HepG2 (cell line): ENCODE data around the gene BRCA1. TPM values are rescaled to one million over a fixed set of nuclear protein-coding genes. Genes with fewer than 3 reads are reported as not detected.
A peak's percentile ranks its signal among the peaks of the same experiment; 100 is the strongest.

Experiments used
- GPN1 ChIP-seq: sonication (generic); formaldehyde crosslinking; IDR thresholded peaks from 2 replicates; pipeline ENCODE4 v1.5.1; 2020; ENCODE audit warnings: missing genetic modification reagents, borderline replicate concordance
- HHEX ChIP-seq: IDR thresholded peaks from 2 replicates; pipeline ENCODE4 v1.6.1; 2016; ENCODE audit warnings: control low read depth
- MTF1 ChIP-seq: sonication (generic); formaldehyde crosslinking; IDR thresholded peaks from 2 replicates; pipeline ENCODE4 v1.5.0; 2020; ENCODE audit warnings: missing genetic modification reagents
- NFE2L2 ChIP-seq: fragments of 150-350 bp; IDR thresholded peaks from 2 replicates; pipeline ENCODE4 v1.6.1; 2014; ENCODE audit warnings: low read length
- NFYC ChIP-seq: IDR thresholded peaks from 2 replicates; pipeline ENCODE4 v1.6.1; 2016; ENCODE audit warnings: missing genetic modification reagents, missing compliant biosample characterization
- PCBP2 ChIP-seq: fragments of 200-400 bp; formaldehyde crosslinking; optimal IDR thresholded peaks from 2 replicates; pipeline ENCODE3; 2018; ENCODE audit warnings: low read length, low read depth; ENCODE audit not compliant: poor library complexity, severe bottlenecking
- SMAD9 ChIP-seq: sonication (generic); formaldehyde crosslinking; IDR thresholded peaks from 2 replicates; pipeline ENCODE4 v1.5.1; 2020; ENCODE audit warnings: mild to moderate bottlenecking, missing genetic modification reagents
- SOX6 ChIP-seq, 2 experiments: fragments of 450-650 bp in 1 of 2; sonication (generic) in 1 of 2; formaldehyde crosslinking in 1 of 2; IDR thresholded peaks; 2 replicates each; pipeline versions ENCODE4 v1.4.0 to v1.6.1; 2017 to 2020; ENCODE audit warnings: antibody characterized with exemption in 1 of 2, mild to moderate bottlenecking in 1 of 2, missing genetic modification reagents in 1 of 2
- SP1 ChIP-seq, 2 experiments: fragments of 450-650 bp in 1 of 2; sonication (generic) in 1 of 2; formaldehyde crosslinking in 1 of 2; IDR thresholded peaks; 2 replicates each; pipeline versions ENCODE4 v1.4.0 to v1.6.1; 2016 to 2020; ENCODE audit warnings: missing genetic modification reagents in 1 of 2
- SRSF4 ChIP-seq: fragments of 200-400 bp; formaldehyde crosslinking; IDR thresholded peaks from one replicate; pipeline ENCODE4 v1.6.1; 2018; ENCODE audit warnings: mild to moderate bottlenecking, low read depth, low read length, moderate library complexity; ENCODE audit not compliant: poor library complexity, severe bottlenecking
- TARDBP ChIP-seq: sonication (generic); formaldehyde crosslinking; IDR thresholded peaks from 2 replicates; pipeline ENCODE4 v1.8.0; 2022; ENCODE audit warnings: mild to moderate bottlenecking, missing genetic modification reagents
- ZFP36 ChIP-seq: fragments of 150-350 bp; IDR thresholded peaks from 2 replicates; pipeline ENCODE4 v1.6.1; 2018; ENCODE audit warnings: borderline replicate concordance, low read length, low read depth; ENCODE audit not compliant: partially characterized antibody
- ZFP90 ChIP-seq: sonication (generic); formaldehyde crosslinking; IDR thresholded peaks from 2 replicates; pipeline ENCODE4 v1.8.0; 2022; ENCODE audit warnings: missing genetic modification reagents, mild to moderate bottlenecking, inconsistent platforms, borderline replicate concordance
- ZNF253 ChIP-seq: sonication (generic); formaldehyde crosslinking; IDR thresholded peaks from 2 replicates; pipeline ENCODE4 v1.8.0; 2022; ENCODE audit warnings: mild to moderate bottlenecking, missing genetic modification reagents, borderline replicate concordance
- ZNF598 ChIP-seq: sonication (generic); formaldehyde crosslinking; IDR thresholded peaks from 2 replicates; pipeline ENCODE4 v1.5.1; 2020; ENCODE audit warnings: mild to moderate bottlenecking, missing genetic modification reagents, borderline replicate concordance
- ZNF660 ChIP-seq: sonication (generic); formaldehyde crosslinking; IDR thresholded peaks from 2 replicates; pipeline ENCODE4 v1.5.1; 2020; ENCODE audit warnings: mild to moderate bottlenecking, low read depth, missing genetic modification reagents, borderline replicate concordance
- polyA plus RNA-seq, 8 experiments: library from polyadenylated mRNA; depleted of rRNA in 3 of 8; stranded (reverse) in 7 of 8; unstranded in 1 of 8; fragments of >200 nt; fragmentation: Illumina TruSeq in 4 of 8; extraction: Trizol in 4 of 8; gene quantifications; 2 replicates each; pipeline versions ENCODE4 v1.2.1 to v1.2.3, GENCODE V29; 2011 to 2016; ENCODE audit warnings: low read depth in 4 of 8, missing spikeins in 1 of 8, mixed read lengths in 1 of 8; ENCODE audit not compliant: insufficient read depth in 1 of 8
- total RNA-seq, 5 experiments: library from RNA; depleted of rRNA; stranded (reverse); fragments of >200 nt; fragmentation: Illumina TruSeq; extraction: Trizol; gene quantifications; 2 replicates each; pipeline ENCODE4 v1.2.3, GENCODE V29; 2016; ENCODE audit warnings: low read depth in 1 of 5
- TF ChIP-seq, protein P1 (sequence below): sonication (generic); formaldehyde crosslinking; IDR thresholded peaks from 2 replicates; pipeline ENCODE4 v1.8.1; 2023; ENCODE audit warnings: mild to moderate bottlenecking, inconsistent platforms, moderate library complexity, missing genetic modification reagents, borderline replicate concordance
- TF ChIP-seq, protein P2 (sequence below): sonication (generic); formaldehyde crosslinking; IDR thresholded peaks from 2 replicates; pipeline ENCODE4 v1.4.0; 2020; ENCODE audit warnings: mild to moderate bottlenecking, missing genetic modification reagents, borderline replicate concordance
- TF ChIP-seq, protein P3 (sequence below): sonication (generic); formaldehyde crosslinking; conservative IDR thresholded peaks from 2 replicates; pipeline ENCODE4 v1.4.0; 2020; ENCODE audit warnings: missing genetic modification reagents
- TF ChIP-seq, protein P4 (sequence below): sonication (generic); formaldehyde crosslinking; IDR thresholded peaks from 2 replicates; pipeline ENCODE4 v1.5.0; 2020; ENCODE audit warnings: mild to moderate bottlenecking, missing genetic modification reagents
- TF ChIP-seq, protein P5 (sequence below): sonication (generic); formaldehyde crosslinking; IDR thresholded peaks from 2 replicates; pipeline ENCODE4 v1.8.0; 2022; ENCODE audit warnings: missing genetic modification reagents, low read depth, mild to moderate bottlenecking, borderline replicate concordance

BRCA1 gene
- total and polyA plus RNA-seq, 2 of the 13 experiments (the other 11 are each of a cell fraction or from before 2014, with no cell fraction given) = 13.3 to 37.5 TPM

DNA sequence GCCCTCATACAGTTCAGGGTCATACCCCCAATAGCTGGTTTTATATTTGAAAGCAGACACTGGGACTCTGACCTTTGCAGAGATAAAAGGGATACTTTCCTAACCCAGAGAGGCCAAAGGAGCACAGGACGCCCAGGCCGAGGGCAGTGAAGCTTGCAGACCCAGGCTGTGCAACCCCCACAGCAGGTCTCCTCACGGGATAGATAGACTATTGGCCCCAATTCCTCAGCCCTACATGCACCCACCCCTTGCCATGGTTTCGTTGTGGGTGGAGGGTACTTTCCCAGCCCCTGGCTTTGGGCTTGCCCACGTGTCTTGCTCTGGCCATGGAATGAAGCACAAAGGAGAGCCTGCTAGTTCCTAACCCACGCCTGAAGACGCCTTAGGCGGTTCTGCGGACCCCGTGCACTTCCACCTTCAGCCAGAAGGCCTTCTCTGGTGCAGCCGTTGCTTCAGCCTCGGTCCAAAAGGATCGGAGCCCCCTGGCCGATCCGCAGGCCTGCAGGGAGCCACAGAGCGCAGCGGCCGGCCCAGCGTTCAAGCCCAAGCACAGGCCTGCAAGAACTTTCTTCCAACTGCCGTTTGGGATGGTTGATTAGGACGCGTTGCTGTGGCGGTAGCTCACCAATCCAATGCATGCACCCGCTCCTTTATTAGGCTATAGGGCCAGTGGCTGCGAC lies 9.8 kb upstream of the BRCA1 start (continued):
- TF ChIP-seq, protein P1, sequence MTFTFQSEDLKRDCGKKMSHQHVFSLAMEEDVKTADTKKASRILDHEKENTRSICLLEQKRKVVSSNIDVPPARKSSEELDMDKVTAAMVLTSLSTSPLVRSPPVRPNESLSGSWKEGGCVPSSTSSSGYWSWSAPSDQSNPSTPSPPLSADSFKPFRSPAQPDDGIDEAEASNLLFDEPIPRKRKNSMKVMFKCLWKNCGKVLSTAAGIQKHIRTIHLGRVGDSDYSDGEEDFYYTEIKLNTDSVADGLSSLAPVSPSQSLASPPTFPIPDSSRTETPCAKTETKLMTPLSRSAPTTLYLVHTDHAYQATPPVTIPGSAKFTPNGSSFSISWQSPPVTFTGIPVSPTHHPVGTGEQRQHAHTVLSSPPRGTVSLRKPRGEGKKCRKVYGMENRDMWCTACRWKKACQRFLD = no peak
- TF ChIP-seq ZFP36 = no peak
- TF ChIP-seq SOX6 (IDR thresholded peaks at IDR 0.05) = no peak
- peak; percentile 64 for TF ChIP-seq SOX6 (CRISPR knock-in tag; IDR thresholded peaks at IDR 0.05)
- TF ChIP-seq, protein P2, sequence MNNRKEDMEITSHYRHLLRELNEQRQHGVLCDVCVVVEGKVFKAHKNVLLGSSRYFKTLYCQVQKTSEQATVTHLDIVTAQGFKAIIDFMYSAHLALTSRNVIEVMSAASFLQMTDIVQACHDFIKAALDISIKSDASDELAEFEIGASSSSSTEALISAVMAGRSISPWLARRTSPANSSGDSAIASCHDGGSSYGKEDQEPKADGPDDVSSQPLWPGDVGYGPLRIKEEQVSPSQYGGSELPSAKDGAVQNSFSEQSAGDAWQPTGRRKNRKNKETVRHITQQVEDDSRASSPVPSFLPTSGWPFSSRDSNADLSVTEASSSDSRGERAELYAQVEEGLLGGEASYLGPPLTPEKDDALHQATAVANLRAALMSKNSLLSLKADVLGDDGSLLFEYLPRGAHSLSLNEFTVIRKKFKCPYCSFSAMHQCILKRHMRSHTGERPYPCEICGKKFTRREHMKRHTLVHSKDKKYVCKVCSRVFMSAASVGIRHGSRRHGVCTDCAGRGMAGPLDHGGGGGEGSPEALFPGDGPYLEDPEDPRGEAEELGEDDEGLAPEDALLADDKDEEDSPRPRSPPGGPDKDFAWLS (CRISPR knock-in tag) = no peak
- TF ChIP-seq NFYC (CRISPR knock-in tag) = no peak
- no peak for TF ChIP-seq NFE2L2
- TF ChIP-seq, protein P3, sequence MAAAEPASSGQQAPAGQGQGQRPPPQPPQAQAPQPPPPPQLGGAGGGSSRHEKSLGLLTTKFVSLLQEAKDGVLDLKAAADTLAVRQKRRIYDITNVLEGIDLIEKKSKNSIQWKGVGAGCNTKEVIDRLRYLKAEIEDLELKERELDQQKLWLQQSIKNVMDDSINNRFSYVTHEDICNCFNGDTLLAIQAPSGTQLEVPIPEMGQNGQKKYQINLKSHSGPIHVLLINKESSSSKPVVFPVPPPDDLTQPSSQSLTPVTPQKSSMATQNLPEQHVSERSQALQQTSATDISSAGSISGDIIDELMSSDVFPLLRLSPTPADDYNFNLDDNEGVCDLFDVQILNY (CRISPR knock-in tag) = no peak
- TF ChIP-seq GPN1 = no peak
- no peak; the same call in 1 of the 2 replicates for TF ChIP-seq HHEX
- no peak; the same call in 1 of the 2 replicates for TF ChIP-seq TARDBP (CRISPR knock-in tag)
- no peak for TF ChIP-seq PCBP2
- TF ChIP-seq ZNF253 (CRISPR knock-in tag) = no peak
- TF ChIP-seq, protein P4, sequence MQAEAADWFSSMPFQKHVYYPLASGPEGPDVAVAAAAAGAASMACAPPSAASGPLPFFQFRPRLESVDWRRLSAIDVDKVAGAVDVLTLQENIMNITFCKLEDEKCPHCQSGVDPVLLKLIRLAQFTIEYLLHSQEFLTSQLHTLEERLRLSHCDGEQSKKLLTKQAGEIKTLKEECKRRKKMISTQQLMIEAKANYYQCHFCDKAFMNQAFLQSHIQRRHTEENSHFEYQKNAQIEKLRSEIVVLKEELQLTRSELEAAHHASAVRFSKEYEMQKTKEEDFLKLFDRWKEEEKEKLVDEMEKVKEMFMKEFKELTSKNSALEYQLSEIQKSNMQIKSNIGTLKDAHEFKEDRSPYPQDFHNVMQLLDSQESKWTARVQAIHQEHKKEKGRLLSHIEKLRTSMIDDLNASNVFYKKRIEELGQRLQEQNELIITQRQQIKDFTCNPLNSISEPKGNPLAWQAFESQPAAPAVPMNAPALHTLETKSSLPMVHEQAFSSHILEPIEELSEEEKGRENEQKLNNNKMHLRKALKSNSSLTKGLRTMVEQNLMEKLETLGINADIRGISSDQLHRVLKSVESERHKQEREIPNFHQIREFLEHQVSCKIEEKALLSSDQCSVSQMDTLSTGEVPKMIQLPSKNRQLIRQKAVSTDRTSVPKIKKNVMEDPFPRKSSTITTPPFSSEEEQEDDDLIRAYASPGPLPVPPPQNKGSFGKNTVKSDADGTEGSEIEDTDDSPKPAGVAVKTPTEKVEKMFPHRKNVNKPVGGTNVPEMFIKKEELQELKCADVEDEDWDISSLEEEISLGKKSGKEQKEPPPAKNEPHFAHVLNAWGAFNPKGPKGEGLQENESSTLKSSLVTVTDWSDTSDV (CRISPR knock-in tag) = no peak
- no peak for TF ChIP-seq SMAD9 (CRISPR knock-in tag)
- no peak for TF ChIP-seq SRSF4
- no peak for TF ChIP-seq MTF1
- no peak for TF ChIP-seq ZNF598
- TF ChIP-seq, protein P5, sequence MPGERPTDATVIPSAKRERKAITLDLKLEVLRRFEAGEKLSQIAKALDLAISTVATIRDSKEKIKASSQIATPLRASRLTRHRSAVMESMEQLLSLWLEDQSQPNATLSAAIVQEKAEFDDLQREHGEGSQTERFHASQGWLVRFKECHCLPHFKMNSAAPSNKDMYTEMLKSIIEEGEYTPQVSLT (CRISPR knock-in tag) = no peak
- TF ChIP-seq ZNF660 (CRISPR knock-in tag) = no peak
- no peak for TF ChIP-seq SP1 (IDR thresholded peaks at IDR 0.05)
- TF ChIP-seq SP1 (CRISPR knock-in tag; IDR thresholded peaks at IDR 0.05) = no peak
- no peak; the same call in 1 of the 2 replicates for TF ChIP-seq ZFP90
